HepG2 (cell line): Measurements from ENCODE around the gene CXCL17. TPM values are rescaled to one million over a fixed set of nuclear protein-coding genes. Genes with fewer than 3 reads are reported as not detected.

Source experiments
- CBX2 ChIP-seq, 2 experiments: fragments of 200-600 bp in 1 of 2; sonication (generic); formaldehyde crosslinking in 1 of 2; IDR thresholded peaks; 2 replicates each; pipeline versions ENCODE4 v1.7.0 to v1.8.1; 2018 to 2022; ENCODE audit warnings: low read depth in 2 of 2, low read length in 1 of 2, mild to moderate bottlenecking in 1 of 2, missing genetic modification reagents in 1 of 2
- EED ChIP-seq: sonication (generic); formaldehyde crosslinking; IDR thresholded peaks from 2 replicates; pipeline ENCODE4 v1.5.0; 2020; ENCODE audit warnings: mild to moderate bottlenecking, missing genetic modification reagents
- NFE2L2 ChIP-seq: fragments of 150-350 bp; IDR thresholded peaks from 2 replicates; pipeline ENCODE4 v1.6.1; 2014; ENCODE audit warnings: low read length
- ZBTB3 ChIP-seq: sonication (generic); formaldehyde crosslinking; IDR thresholded peaks from 2 replicates; pipeline ENCODE4 v1.4.0; 2020; ENCODE audit warnings: low read depth, mild to moderate bottlenecking, moderate library complexity, missing genetic modification reagents, borderline replicate concordance
- ZFP82 ChIP-seq: sonication (generic); formaldehyde crosslinking; IDR thresholded peaks from 2 replicates; pipeline ENCODE4 v1.5.1; 2020; ENCODE audit warnings: mild to moderate bottlenecking, missing genetic modification reagents, borderline replicate concordance
- ZNF34 ChIP-seq: sonication (generic); formaldehyde crosslinking; IDR thresholded peaks from 2 replicates; pipeline ENCODE4 v1.4.0; 2020; ENCODE audit warnings: mild to moderate bottlenecking, missing genetic modification reagents, borderline replicate concordance
- ZSCAN25 ChIP-seq: sonication (generic); formaldehyde crosslinking; IDR thresholded peaks from 2 replicates; pipeline ENCODE4 v1.8.0; 2022; ENCODE audit warnings: mild to moderate bottlenecking, missing genetic modification reagents
- polyA plus RNA-seq, 8 experiments: library from polyadenylated mRNA; depleted of rRNA in 3 of 8; stranded (reverse) in 7 of 8; unstranded in 1 of 8; fragments of >200 nt; fragmentation: Illumina TruSeq in 4 of 8; extraction: Trizol in 4 of 8; gene quantifications; 2 replicates each; pipeline versions ENCODE4 v1.2.1 to v1.2.3, GENCODE V29; 2011 to 2016; ENCODE audit warnings: low read depth in 4 of 8, missing spikeins in 1 of 8, mixed read lengths in 1 of 8; ENCODE audit not compliant: insufficient read depth in 1 of 8
- total RNA-seq, 5 experiments: library from RNA; depleted of rRNA; stranded (reverse); fragments of >200 nt; fragmentation: Illumina TruSeq; extraction: Trizol; gene quantifications; 2 replicates each; pipeline ENCODE4 v1.2.3, GENCODE V29; 2016; ENCODE audit warnings: low read depth in 1 of 5
- TF ChIP-seq, protein P1 (sequence below): sonication (generic); formaldehyde crosslinking; conservative IDR thresholded peaks from 2 replicates; pipeline ENCODE4 v1.8.0; 2022; ENCODE audit warnings: mild to moderate bottlenecking, moderate library complexity, missing genetic modification reagents
- TF ChIP-seq, protein P2 (sequence below): sonication (generic); formaldehyde crosslinking; IDR thresholded peaks from one replicate; pipeline ENCODE4 v1.5.1; 2020; ENCODE audit warnings: mild to moderate bottlenecking, missing genetic modification reagents; ENCODE audit errors: not compliant biosample characterization
- TF ChIP-seq, protein P3 (sequence below): sonication (generic); formaldehyde crosslinking; IDR thresholded peaks from 2 replicates; pipeline ENCODE4 v1.9.0; 2022; ENCODE audit warnings: low read depth, missing genetic modification reagents

Gene CXCL17
- total and polyA plus RNA-seq, 2 of the 13 experiments (the other 11 are each of a cell fraction or from before 2014, with no cell fraction given): 0.12 TPM; not detected in 1

DNA sequence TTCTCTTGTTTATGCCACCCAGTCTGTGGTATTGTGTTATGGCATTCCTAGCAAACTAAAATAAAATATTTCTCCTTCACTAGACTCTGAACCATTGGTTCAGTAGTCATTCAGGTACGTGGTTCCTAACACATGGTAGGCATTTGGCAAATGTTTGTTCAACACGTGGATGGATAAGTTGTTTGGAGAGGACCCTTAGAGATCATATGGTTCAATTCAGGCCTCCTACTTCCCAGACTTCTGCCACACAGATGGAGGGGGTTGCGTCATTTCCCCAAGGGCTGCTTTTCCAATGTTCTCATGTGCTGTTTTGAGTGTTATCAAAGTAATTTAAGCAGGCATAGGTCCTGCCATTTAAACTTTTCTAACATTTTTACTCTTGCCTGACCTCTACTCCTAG, 6.7 kb downstream of the CXCL17 start (continued):
- TF ChIP-seq EED (CRISPR knock-in tag): no peak
- TF ChIP-seq CBX2 (IDR thresholded peaks at IDR 0.05; ENCODE audit: low read depth, low read length): no peak
- no peak for TF ChIP-seq CBX2 (CRISPR knock-in tag; IDR thresholded peaks at IDR 0.05; ENCODE audit: low read depth)
- TF ChIP-seq, protein P1, sequence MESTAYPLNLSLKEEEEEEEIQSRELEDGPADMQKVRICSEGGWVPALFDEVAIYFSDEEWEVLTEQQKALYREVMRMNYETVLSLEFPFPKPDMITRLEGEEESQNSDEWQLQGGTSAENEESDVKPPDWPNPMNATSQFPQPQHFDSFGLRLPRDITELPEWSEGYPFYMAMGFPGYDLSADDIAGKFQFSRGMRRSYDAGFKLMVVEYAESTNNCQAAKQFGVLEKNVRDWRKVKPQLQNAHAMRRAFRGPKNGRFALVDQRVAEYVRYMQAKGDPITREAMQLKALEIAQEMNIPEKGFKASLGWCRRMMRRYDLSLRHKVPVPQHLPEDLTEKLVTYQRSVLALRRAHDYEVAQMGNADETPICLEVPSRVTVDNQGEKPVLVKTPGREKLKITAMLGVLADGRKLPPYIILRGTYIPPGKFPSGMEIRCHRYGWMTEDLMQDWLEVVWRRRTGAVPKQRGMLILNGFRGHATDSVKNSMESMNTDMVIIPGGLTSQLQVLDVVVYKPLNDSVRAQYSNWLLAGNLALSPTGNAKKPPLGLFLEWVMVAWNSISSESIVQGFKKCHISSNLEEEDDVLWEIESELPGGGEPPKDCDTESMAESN (CRISPR knock-in tag): no peak
- no peak for TF ChIP-seq ZBTB3 (CRISPR knock-in tag)
- no peak for TF ChIP-seq NFE2L2
- TF ChIP-seq ZSCAN25: no peak
- TF ChIP-seq, protein P2, sequence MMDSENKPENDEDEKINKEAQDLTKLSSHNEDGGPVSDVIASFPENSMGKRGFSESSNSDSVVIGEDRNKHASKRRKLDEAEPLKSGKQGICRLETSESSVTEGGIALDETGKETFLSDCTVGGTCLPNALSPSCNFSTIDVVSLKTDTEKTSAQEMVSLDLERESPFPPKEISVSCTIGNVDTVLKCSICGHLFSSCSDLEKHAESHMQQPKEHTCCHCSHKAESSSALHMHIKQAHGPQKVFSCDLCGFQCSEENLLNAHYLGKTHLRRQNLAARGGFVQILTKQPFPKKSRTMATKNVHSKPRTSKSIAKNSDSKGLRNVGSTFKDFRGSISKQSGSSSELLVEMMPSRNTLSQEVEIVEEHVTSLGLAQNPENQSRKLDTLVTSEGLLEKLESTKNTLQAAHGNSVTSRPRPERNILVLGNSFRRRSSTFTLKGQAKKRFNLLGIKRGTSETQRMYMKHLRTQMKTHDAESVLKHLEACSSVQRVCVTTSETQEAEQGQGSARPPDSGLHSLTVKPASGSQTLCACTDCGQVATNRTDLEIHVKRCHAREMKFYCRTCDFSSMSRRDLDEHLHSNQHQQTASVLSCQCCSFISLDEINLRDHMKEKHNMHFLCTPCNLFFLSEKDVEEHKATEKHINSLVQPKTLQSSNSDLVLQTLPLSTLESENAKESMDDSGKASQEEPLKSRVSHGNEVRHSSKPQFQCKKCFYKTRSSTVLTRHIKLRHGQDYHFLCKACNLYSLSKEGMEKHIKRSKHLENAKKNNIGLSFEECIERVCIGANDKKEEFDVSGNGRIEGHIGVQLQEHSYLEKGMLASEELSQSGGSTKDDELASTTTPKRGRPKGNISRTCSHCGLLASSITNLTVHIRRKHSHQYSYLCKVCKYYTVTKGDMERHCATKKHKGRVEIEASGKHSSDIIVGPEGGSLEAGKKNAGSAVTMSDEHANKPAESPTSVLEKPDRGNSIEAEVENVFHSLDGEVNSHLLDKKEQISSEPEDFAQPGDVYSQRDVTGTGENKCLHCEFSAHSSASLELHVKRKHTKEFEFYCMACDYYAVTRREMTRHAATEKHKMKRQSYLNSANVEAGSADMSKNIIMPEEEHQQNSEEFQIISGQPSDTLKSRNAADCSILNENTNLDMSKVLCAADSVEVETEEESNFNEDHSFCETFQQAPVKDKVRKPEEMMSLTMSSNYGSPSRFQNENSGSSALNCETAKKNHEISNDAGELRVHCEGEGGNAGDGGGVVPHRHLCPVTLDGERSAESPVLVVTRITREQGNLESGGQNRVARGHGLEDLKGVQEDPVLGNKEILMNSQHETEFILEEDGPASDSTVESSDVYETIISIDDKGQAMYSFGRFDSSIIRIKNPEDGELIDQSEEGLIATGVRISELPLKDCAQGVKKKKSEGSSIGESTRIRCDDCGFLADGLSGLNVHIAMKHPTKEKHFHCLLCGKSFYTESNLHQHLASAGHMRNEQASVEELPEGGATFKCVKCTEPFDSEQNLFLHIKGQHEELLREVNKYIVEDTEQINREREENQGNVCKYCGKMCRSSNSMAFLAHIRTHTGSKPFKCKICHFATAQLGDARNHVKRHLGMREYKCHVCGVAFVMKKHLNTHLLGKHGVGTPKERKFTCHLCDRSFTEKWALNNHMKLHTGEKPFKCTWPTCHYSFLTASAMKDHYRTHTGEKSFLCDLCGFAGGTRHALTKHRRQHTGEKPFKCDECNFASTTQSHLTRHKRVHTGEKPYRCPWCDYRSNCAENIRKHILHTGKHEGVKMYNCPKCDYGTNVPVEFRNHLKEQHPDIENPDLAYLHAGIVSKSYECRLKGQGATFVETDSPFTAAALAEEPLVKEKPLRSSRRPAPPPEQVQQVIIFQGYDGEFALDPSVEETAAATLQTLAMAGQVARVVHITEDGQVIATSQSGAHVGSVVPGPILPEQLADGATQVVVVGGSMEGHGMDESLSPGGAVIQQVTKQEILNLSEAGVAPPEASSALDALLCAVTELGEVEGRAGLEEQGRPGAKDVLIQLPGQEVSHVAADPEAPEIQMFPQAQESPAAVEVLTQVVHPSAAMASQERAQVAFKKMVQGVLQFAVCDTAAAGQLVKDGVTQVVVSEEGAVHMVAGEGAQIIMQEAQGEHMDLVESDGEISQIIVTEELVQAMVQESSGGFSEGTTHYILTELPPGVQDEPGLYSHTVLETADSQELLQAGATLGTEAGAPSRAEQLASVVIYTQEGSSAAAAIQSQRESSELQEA (CRISPR knock-in tag): no peak
- TF ChIP-seq, protein P3, sequence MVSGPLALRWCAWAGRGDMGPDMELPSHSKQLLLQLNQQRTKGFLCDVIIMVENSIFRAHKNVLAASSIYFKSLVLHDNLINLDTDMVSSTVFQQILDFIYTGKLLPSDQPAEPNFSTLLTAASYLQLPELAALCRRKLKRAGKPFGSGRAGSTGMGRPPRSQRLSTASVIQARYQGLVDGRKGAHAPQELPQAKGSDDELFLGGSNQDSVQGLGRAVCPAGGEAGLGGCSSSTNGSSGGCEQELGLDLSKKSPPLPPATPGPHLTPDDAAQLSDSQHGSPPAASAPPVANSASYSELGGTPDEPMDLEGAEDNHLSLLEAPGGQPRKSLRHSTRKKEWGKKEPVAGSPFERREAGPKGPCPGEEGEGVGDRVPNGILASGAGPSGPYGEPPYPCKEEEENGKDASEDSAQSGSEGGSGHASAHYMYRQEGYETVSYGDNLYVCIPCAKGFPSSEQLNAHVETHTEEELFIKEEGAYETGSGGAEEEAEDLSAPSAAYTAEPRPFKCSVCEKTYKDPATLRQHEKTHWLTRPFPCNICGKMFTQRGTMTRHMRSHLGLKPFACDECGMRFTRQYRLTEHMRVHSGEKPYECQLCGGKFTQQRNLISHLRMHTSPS (CRISPR knock-in tag): no peak
- no peak for TF ChIP-seq ZFP82 (CRISPR knock-in tag)
- no peak for TF ChIP-seq ZNF34
